ENCODE measurements around the gene MAGEA2. TPM values are rescaled to one million over a fixed set of nuclear protein-coding genes. Genes with fewer than 3 reads are reported as not detected.
"Not testable (repeated sequence)": the region's sequence is repeated elsewhere in the genome, so short reads cannot be mapped to it uniquely, and the experiment has no call there.

The MAGEA2 gene
- total RNA-seq, 1 donor from 2014 or later: not detected

DNA sequence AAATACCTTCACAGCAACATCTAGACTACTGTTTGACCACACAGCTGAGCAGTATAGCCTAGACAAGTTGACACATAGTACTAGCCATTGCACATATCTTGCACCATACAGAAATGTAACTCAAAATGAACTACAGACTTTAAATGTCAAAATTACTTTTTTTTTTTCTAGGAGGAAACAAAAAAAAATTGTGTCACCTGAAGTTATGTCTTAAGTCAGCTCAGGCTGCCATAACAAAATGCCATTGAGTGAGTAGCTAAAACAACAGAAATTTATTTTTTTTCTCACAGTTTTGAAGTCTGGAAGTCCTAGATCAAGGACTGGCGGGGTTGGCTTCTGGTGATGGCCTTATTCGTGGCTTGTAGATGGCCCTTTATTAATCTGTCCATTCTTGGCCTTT lies 44.5 kb downstream of the MAGEA2 start, which contains the start of gene CSAG2:
Gene CSAG2 (minus strand): TSS at position 101 of the 400 bp plus-strand sequence. CDS start 161 bp downstream, outside the sequence.
- not testable (repeated sequence) for DNase-seq

DNA sequence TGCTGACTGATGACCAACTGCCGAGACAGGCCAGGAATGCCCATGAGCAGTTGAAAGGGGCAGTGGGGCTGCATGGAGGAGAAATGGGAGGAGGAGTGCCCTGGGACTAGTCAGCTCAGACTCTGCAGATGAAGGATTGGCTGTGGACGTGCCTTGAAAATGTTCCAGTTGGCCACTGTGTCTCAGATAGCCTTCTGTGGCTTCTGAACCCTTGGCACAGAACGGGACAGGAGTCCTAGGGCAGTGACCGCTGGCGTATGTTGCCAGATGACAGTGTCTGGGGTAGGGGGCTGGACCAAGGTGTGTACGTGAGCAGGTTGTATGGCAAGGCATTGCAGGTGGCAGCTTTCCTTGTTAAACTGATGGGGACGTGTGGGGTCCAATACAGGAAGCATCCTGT lies 47.1 kb downstream of the MAGEA2 start:
- not testable (repeated sequence) for DNase-seq

DNA sequence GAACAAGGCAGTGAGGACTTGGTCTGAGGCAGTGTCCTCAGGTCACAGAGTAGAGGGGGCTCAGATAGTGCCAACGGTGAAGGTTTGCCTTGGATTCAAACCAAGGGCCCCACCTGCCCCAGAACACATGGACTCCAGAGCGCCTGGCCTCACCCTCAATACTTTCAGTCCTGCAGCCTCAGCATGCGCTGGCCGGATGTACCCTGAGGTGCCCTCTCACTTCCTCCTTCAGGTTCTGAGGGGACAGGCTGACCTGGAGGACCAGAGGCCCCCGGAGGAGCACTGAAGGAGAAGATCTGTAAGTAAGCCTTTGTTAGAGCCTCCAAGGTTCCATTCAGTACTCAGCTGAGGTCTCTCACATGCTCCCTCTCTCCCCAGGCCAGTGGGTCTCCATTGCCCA lies 53.3 kb downstream of the MAGEA2 start:
- not testable (repeated sequence) for DNase-seq

Other genes with a start within 250 kb of the MAGEA2 start
- 0.47 TPM for gene GABRQ, start 115.9 kb downstream of the MAGEA2 start, total RNA-seq
- not detected for gene MAGEA3, start 55.0 kb downstream of the MAGEA2 start, total RNA-seq
- not detected for gene CSAG2, start 44.6 kb downstream of the MAGEA2 start, total RNA-seq
- not detected for gene MAGEA2B, start 39.2 kb downstream of the MAGEA2 start, total RNA-seq
- gene CSAG1, start 20.1 kb downstream of the MAGEA2 start, total RNA-seq: not detected
- not detected for gene MAGEA12, start 20.1 kb downstream of the MAGEA2 start, total RNA-seq
- not detected for gene CSAG3, start 5.4 kb upstream of the MAGEA2 start, total RNA-seq
- not detected for gene MAGEA6, start 15.8 kb upstream of the MAGEA2 start, total RNA-seq
- 24.2 TPM for gene CETN2, start 76.9 kb upstream of the MAGEA2 start, total RNA-seq
- gene NSDHL, start 77.2 kb upstream of the MAGEA2 start, total RNA-seq: 14.5 TPM
- gene ZNF185, start 144.2 kb upstream of the MAGEA2 start, total RNA-seq: 2.3 TPM
- gene PNMA5, start 240.3 kb upstream of the MAGEA2 start, total RNA-seq: 3.0 TPM